Activated naive CD8-positive, alpha-beta T cell treated with anti-CD3 and anti-CD28 coated beads, Interleukin-2, amount 10 ng/mL, durations not matched to agents 7 days and 5 days (primary cell): ENCODE data around the gene PKDREJ. TPM values are rescaled to one million over a fixed set of nuclear protein-coding genes. Genes with fewer than 3 reads are reported as not detected.
A peak's percentile ranks its signal among the peaks of the same experiment; 100 is the strongest.

Experiments
- ATAC-seq: fragments of 150-1000 bp; cut with Tn5 transposase; one replicate; pipeline ENCODE4 v1.10.0; 2021; ENCODE audit warnings: low read depth, moderate library complexity
- POLR2A ChIA-PET: fragments of 350-600 bp; sonication (Branson Sonifier 250); formaldehyde crosslinking; loops from one replicate; lab custom pipeline; 2021; ENCODE audit warnings: antibody characterized with exemption; lab: Charles Lee
- DNase-seq: peaks from one replicate; pipeline ENCODE4 v3.0.0; 2021
- H3K27ac Mint-ChIP-seq: one replicate; pipeline ENCODE4 v1.8.0; 2022; ENCODE audit warnings: mild to moderate bottlenecking, mixed read lengths
- H3K27me3 Mint-ChIP-seq: one replicate; pipeline ENCODE4 v1.8.0; 2022; ENCODE audit warnings: mild to moderate bottlenecking, moderate library complexity, mixed read lengths
- H3K36me3 Mint-ChIP-seq: one replicate; pipeline ENCODE4 v1.8.0; 2021; ENCODE audit warnings: mild to moderate bottlenecking, mixed read lengths
- H3K4me1 Mint-ChIP-seq: one replicate; pipeline ENCODE4 v1.8.0; 2021; ENCODE audit warnings: mixed read lengths
- H3K4me3 Mint-ChIP-seq: one replicate; pipeline ENCODE4 v1.8.0; 2022; ENCODE audit warnings: mild to moderate bottlenecking, moderate library complexity, mixed read lengths
- H3K9me3 Mint-ChIP-seq: one replicate; pipeline ENCODE4 v1.8.0; 2021; ENCODE audit warnings: mixed read lengths
- total RNA-seq, 2 experiments: library from RNA; stranded (reverse); gene quantifications; one replicate each; pipeline ENCODE4 v1.2.3, GENCODE V29; 2021

The PKDREJ gene
- total RNA-seq, 2 experiments from 2014 or later = not detected

DNA sequence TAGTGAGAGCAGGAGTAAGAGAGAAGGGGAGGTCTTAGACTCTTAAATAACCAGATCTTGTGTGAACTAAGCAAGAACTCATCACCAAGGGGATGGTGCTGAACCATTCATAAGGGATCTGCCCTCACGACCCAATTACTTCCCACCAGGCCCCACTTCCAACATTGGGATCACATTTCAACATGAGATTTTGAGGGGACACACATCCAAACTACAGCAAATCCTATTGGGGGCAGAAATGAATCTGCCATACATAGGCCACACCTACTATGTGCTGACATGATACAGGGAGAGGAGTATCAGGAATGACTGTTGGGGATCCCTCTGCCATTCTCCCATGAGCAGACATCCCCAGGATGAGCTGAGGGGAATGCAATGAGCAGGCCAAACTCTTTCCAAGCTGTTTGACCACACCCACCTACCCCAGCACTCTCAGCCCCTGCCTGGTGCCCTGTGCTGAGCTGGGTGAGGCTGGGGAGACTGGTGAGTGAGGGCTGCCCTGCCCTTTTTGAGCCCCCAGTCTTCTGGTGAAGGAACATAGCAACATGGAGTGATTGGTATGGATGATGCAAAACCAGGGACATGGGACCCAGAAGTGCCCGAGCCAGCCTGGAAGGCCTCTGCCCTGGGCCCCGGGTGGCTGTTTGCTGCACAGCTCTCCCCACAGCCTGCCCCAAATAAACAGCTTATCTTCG lies 32.3 kb upstream of the PKDREJ start:
- DNase-seq (no peak), ATAC-seq (no peak)
- peaks cover 53% of the 10 kb centered on the region for H3K36me3 Mint-ChIP-seq
- POLR2A ChIA-PET = interaction anchor here (0.6 to 2.6 kb wide), 20 partner anchors 9 to 467 kb away, joined by 3 to 18 read pairs (median 4); partner anchors contain the start of genes CDPF1, PPARA, TBC1D22A and TTC38
- H3K4me1 Mint-ChIP-seq = peaks cover 50% of the 10 kb centered on the region
- no peaks in the 10 kb centered on the region for H3K9me3 Mint-ChIP-seq
- peak overlapping the region; percentile 97 for H3K27ac Mint-ChIP-seq
- no peaks in the 10 kb centered on the region for H3K27me3 Mint-ChIP-seq
- peak overlapping the region; percentile 87 for H3K4me3 Mint-ChIP-seq

DNA sequence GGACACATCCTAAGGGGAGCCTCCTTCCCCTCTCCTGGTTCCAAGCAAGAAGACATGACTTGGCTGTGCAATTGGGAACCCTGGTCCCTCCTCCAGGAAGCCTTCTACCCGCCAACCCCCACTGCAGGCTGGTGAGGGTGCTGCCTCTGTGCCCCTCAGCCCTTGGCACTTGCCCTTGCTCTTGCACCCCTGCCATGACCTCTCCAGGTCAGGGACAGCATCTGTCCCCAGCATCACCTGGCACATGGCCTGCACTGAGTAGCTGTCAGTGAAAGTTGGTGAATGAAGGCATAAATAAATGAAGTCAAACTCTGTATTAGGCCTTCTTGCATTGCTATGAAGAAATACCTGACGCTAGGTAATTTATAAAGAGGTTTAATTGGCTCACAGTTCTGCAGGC lies 31.6 kb upstream of the PKDREJ start:
- Mint-ChIP-seq H3K36me3 (peaks cover 55% of the 10 kb centered on the region), H3K9me3 (no peaks in the 10 kb centered on the region), H3K27me3 (no peaks in the 10 kb centered on the region), H3K4me3 (peak overlapping the region; percentile 87), H3K27ac (peak overlapping the region; percentile 97), H3K4me1 (peaks cover 53% of the 10 kb centered on the region)
- DNase-seq (no peak), ATAC-seq (no peak)
- POLR2A ChIA-PET = interaction anchor here (0.9 to 2.6 kb wide), 5 partner anchors 8 to 144 kb away, joined by 3 to 18 read pairs (median 7); partner anchors contain the start of genes PPARA and TTC38

DNA sequence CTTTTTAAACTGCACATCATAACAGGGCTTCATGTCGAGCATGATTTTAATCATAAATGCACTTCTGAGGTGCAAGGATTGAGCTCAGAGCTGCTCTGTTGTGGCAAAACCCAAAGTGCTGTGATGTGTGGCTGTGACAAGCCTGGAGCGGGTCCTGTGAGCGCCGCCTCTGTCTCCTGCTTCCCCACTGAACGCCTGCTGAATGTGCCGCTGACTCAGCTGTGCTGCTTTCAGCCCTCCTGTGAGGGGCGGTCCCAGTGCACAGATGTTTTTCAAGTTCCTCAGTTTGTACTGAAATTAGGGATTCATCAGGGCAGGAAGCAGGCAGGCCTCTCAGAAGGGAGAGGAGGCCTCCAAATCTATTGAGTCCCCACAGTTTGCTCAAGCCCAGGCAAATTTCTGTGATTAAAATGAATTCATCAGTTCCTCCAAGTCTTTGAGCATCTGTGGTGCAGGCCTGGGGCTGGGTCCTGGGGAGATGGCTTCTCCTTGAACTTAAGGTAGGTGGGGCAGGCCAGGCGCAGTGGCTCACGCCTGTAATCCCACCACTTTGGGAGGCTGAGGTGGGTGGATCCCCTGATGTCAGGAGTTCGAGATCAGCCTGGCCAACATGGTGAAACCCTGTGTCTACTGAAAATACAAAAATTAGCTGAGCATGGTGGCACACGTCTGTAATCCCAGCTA lies 30.6 kb upstream of the PKDREJ start:
- DNase-seq (no peak), ATAC-seq (no peak)
- H3K27ac Mint-ChIP-seq = peak overlapping the region; percentile 80
- H3K9me3 Mint-ChIP-seq = no peaks in the 10 kb centered on the region
- peaks cover 46% of the 10 kb centered on the region for H3K36me3 Mint-ChIP-seq
- H3K4me3 Mint-ChIP-seq = no peak overlapping the region
- no peaks in the 10 kb centered on the region for H3K27me3 Mint-ChIP-seq
- POLR2A ChIA-PET = interaction anchor here (0.8 to 1.0 kb wide), 2 partner anchors 43 to 139 kb away, joined by 3 to 4 read pairs; no protein-coding TSS in a partner anchor
- peaks cover 48% of the 10 kb centered on the region for H3K4me1 Mint-ChIP-seq

DNA sequence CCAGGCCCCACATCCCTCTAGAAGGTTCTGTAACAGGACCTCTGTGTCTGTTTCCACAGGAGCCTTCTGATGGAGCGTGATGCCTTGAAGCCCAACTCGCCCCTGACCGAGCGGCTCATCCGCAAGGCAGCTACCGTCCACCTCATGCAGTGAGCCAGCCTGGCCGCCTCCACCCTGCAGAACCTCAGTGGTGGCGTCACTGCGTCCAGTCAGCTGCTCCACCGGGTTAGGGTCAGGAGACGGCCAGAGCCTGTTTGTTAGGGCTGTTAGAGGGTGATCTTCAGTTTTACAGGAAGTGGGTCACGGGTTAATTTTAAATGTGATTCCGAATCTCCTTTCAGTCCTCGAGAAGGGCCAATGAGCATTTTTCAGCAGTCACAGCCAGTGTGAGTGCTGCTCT lies 29.6 kb upstream of the PKDREJ start:
- no peaks in the 10 kb centered on the region for H3K9me3 Mint-ChIP-seq
- ATAC-seq (no peak), DNase-seq (no peak)
- peaks cover 44% of the 10 kb centered on the region for H3K36me3 Mint-ChIP-seq
- H3K4me1 Mint-ChIP-seq = peaks cover 52% of the 10 kb centered on the region
- no peak overlapping the region for H3K4me3 Mint-ChIP-seq
- no peaks in the 10 kb centered on the region for H3K27me3 Mint-ChIP-seq
- H3K27ac Mint-ChIP-seq = peak overlapping the region; percentile 80
- POLR2A ChIA-PET = no interaction called here

DNA sequence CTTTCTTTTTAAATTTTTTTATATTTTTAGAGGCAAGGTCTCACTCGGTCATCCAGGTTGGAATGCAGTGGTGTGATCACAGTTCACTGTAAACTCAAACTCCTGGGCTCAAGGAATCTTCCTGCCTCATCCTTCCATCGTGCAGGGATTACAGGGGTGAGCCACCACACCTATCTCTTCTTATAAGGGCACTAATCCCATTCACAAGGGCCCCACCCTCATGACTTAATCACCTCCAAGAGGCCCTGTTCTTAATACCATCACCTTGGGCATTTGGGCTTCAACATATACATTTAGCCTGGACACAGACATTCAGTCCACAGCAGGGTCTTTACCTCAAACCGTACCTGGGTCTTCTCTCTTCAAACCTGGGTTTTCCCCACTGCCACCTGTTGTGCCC lies 29.0 kb upstream of the PKDREJ start:
- H3K4me1 Mint-ChIP-seq = peaks cover 54% of the 10 kb centered on the region
- DNase-seq (no peak), ATAC-seq (no peak)
- no peaks in the 10 kb centered on the region for H3K27me3 Mint-ChIP-seq
- peaks cover 46% of the 10 kb centered on the region for H3K36me3 Mint-ChIP-seq
- H3K27ac Mint-ChIP-seq = no peak overlapping the region
- no peaks in the 10 kb centered on the region for H3K9me3 Mint-ChIP-seq
- H3K4me3 Mint-ChIP-seq = no peak overlapping the region
- POLR2A ChIA-PET = no interaction called here

DNA sequence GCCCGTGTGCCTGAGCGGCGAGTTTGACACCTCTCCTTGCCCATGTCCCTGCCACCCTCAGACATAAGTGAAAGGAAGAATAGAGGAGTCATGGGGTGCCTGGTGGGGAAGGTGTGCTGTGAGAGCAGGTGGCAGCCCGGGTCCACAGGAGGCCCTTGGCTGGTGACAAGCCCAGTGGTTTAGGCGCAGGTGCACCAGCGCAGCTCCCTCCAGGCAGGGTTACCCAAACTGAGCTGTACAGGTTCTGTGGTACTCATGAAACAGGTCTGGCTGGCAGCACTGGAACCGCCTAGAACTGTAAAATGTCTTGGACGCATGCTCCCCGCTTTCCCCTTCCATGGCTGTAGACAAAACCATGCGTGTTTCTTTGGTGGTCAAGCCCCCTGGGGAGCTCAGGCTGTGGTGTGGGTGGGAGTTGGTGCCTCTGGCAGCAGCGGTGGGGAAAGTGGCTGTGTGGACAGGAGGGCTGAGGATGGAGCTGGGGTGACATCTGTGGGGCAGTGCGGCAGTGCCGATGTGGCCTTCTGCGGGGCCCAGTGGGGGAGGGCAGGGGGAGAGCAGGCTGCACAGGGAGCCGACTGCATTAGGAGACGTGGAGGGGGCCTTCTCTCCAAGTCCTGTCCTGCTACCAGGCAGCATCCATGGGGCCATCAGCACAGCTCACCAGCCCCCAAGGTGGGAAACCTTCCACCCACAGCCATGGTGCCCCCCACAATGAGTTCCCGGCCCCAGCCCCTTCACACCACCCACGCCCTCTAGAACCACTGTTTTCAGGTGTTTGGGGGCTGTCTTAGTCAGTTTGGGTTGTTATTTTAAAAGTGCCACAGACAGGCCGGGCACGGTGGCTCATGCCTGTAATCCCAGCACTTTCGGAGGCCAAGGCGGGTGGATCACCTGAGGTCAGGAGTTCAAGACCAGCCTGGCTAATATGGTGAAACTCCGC lies 28.0 kb upstream of the PKDREJ start:
- Mint-ChIP-seq H3K36me3 (peaks cover 45% of the 10 kb centered on the region), H3K4me1 (peaks cover 57% of the 10 kb centered on the region), H3K4me3 (no peak overlapping the region), H3K27ac (peak overlapping the region; percentile 38), H3K27me3 (no peaks in the 10 kb centered on the region), H3K9me3 (no peaks in the 10 kb centered on the region)
- POLR2A ChIA-PET = no interaction called here
- ATAC-seq (no peak), DNase-seq (no peak)

DNA sequence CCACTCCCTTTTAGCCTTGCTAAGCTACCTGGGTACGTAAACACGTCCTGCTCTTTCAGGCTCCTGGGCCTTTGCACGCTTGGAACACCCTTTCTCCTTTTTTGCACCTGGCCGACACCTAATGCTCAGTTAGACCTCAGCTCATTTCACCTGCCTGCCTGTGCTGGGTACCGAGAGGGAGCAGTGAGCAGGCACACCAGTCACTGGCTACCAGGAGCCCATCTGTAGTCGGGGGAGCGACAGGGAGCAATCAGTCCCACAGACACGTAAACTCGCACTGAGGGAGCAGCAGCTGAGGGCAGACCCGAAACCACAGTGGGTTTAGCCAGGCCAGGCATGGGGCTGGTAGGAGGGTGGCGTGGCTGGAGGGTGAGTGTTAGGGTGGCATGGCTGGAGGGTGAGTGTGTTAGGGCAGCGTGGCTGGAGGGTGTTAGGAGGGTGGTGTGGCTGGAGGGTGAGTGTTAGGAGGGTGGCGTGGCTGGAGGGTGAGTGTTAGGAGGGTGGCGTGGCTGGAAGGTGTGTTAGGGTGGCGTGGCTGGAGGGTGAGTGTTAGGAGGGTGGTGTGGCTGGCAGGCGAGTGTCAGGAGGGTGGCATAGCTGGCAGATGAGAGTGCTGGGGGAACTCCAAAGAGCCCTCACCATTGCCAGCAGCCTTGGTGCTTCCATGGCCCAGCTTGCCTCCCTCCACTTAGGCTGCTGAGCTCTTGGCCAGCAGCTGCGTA lies 27.1 kb upstream of the PKDREJ start:
- Mint-ChIP-seq H3K36me3 (peaks cover 50% of the 10 kb centered on the region), H3K4me3 (no peak overlapping the region), H3K4me1 (peaks cover 51% of the 10 kb centered on the region), H3K27ac (peak overlapping the region; percentile 79), H3K9me3 (no peaks in the 10 kb centered on the region), H3K27me3 (no peaks in the 10 kb centered on the region)
- POLR2A ChIA-PET = no interaction called here
- ATAC-seq (no peak), DNase-seq (no peak)

DNA sequence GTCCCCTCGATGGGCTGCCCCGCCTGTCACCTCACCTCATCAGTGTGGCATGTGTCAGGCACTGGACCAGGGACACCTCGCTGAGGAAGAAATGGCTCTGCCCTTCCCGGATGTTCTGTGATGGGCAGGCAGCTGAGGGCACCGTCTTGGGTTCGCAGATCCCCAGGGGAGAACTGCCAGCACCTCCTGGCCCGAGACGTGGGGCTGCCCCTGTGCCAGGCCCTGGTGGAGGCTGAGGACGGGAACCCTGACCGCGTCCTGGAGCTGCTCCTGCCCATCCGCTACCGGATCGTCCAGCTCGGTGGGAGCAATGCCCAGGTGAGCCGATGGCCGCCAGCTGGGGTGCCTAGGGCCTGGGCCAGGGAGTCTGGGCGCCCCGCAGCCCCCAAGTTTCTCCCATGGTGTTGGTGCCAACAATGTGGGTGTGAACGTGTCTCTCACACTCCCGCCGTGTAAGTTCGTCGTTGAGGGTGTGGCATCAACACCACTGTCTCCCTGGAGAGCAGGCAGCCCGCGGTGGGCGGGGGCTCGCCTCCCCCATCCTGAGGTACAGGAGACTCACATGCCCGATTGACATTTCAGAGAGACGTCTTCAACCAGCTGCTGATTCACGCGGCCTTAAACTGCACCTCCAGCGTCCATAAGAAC lies 26.2 kb upstream of the PKDREJ start:
- Mint-ChIP-seq H3K9me3 (no peaks in the 10 kb centered on the region), H3K4me1 (peaks cover 46% of the 10 kb centered on the region), H3K27ac (no peak overlapping the region), H3K27me3 (no peaks in the 10 kb centered on the region), H3K36me3 (peaks cover 49% of the 10 kb centered on the region), H3K4me3 (no peak overlapping the region)
- POLR2A ChIA-PET = interaction anchor here (1.3 to 1.8 kb wide), 4 partner anchors 22 to 140 kb away, joined by 3 to 9 read pairs (median 6); partner anchors contain the start of genes CDPF1, TRMU and TTC38
- ATAC-seq (no peak), DNase-seq (no peak)

DNA sequence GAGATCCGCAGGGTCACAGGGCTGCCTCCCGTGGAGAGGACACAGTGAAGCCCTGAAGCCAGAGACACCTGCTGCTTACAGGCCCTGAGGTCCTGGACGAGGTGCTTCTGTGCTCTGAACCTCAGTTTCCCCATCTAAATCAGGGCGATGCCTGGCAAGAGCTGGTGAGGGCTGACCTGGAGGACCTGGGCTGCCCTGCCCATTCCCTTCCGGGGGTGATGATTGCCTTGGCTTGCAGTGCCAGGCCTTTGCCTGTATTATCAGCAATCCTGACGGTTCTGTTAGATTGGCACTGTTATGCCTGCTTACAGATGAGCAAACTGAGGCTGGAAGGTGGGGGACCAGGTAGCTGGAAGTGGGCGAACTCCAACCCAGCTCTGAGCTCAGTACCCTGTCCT lies 25.7 kb upstream of the PKDREJ start:
- Mint-ChIP-seq H3K27ac (peak overlapping the region; percentile 92), H3K36me3 (peaks cover 53% of the 10 kb centered on the region), H3K4me1 (peaks cover 42% of the 10 kb centered on the region), H3K4me3 (peak overlapping the region; percentile 76), H3K9me3 (no peaks in the 10 kb centered on the region), H3K27me3 (no peaks in the 10 kb centered on the region)
- ATAC-seq = no peak
- DNase-seq = no peak
- POLR2A ChIA-PET = interaction anchor here (0.7 to 2.0 kb wide), 6 partner anchors 8 to 139 kb away, joined by 3 to 9 read pairs (median 6); partner anchors contain the start of genes CDPF1, GTSE1, TRMU and TTC38

DNA sequence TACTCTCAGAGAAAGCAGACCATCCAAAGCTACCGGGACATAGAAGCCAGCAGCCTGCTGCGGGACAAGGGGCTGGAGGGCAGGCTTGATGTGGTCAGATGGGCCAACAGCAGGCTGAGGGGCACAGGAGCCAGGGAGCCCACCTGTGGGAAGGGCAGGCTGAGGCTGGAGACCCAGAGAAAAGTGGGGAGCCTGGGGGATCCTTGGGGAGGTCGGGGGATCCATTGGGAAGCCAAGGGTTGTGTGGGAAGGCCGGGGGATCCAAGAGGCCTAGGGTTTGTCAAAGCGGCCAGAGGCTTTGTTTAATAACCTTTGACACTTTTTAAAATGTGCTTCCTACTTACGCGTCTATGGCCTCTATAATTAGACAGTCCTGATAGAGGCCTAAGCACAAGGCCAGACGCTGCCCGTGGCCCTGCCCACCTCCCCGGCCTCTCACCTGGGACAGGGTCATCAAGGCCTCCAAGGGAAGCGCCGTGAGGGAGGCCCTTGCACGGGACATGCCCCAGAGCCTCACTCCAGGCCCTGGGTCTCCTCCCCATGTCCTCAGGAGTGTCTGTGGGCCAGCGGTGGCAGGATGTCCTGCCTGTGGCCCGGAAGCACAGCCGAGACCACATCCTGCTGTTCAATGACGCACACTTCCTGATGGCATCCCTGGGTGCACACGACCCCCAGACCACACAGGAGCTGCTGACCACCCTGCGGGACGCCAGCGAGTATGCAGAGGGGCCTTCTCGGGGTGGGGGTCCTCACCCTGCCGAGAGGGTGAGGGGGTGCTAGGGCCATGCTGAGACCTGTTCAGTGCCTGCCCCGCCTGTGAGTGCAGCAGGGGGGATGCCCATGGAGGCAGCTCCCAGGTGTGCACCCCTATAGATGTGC lies 25.0 kb upstream of the PKDREJ start:
- POLR2A ChIA-PET = interaction anchor here (0.7 to 2.9 kb wide), 8 partner anchors 8 to 138 kb away, joined by 3 to 18 read pairs (median 6); partner anchors contain the start of genes CDPF1, GTSE1, TRMU and TTC38
- peaks cover 51% of the 10 kb centered on the region for H3K36me3 Mint-ChIP-seq

More for the DNA sequence above, 25.0 kb upstream of the PKDREJ start:
- Mint-ChIP-seq H3K4me1 (peaks cover 35% of the 10 kb centered on the region), H3K27ac (peak overlapping the region; percentile 92), H3K4me3 (peak overlapping the region; percentile 76), H3K9me3 (no peaks in the 10 kb centered on the region), H3K27me3 (no peaks in the 10 kb centered on the region)
- ATAC-seq (peak; percentile 86), DNase-seq (peak; percentile 76)
